NCI-H2081 treated with DMSO at 0.1 percent for 48 hours (cell line): Measurements from ENCODE around the gene PDE4B.

Source experiments
- DNase-seq: peaks from one replicate; lab custom pipeline; 2025; lab: John Stamatoyannopoulos, UW

The PDE4B gene

GRCh38 chr1:66240491-66241484 is 448.1 kb downstream of the PDE4B start:
- no peak for DNase-seq

DNA sequence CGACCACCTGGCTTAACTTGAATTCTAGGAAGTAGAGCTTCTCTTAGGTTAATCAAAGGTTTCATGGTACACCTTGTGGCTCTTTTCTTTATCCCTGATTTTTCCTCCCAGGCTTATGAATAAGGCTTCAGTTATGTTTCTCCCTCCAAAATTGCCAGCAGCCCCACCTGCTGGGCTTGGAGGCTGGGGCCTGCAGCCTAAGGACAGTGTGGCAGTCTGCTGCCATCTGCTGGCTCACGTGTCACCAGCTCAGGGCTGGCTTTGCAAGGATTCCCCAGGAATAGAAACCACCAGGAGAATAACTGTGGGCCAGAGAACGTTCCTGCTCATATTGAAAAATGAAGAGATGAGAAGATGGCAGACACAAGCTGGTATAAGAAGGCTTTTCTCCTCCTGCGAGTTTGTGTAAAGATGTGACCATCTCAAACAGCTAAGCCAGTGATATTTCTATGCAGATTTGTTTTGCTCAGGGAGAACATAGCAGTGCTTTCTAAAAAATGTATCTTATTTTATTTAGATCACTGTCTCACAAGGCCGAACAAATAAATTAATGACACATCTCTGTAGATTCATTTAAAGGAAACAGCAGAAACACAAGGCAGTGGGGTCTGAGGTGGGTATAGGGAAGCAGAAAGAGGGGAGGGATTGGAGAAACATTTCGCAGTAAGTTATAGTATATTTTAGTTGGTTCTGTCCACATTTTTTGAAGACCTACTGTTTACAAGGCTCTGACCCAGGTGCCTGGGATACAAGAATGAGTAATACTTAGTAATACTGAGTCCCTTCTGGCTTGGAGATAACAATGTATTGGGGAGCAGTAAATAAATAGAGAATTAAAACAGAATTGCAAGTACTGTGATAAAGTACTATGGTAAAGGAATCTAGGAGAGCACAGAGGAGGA is 450.2 kb downstream of the PDE4B start:
- peak; percentile 33 for DNase-seq

DNA sequence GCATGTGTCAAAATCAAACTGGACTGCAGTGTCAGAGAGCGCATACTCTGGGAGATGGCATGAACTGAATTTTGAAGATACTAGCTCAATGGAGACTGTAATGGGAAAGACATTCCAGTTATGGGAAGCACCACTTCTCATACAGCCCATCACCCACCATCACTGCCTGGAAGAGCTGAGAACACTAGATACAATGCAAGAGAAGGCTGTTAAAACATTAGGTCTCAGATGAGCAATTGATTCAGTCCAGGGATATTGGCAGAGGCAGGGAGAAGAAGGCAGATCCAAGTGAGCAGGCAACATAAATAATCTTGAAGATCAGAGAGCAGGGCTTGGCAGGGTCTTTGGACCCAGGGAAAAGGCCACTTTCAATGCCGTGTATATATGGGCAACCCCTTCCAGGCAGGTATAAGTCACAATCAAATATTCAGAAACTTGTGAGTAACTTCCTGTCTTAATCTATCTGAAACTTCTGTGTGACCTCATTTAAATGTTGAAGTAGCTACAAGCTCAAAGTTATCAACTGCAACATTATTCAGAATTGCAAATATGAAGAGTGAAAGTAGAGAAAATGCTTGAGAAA is 450.9 kb downstream of the PDE4B start:
- DNase-seq, result no peak

- DNase-seq, result no peak
Observed at GRCh38 chr1:66244429-66244828, 451.7 kb downstream of the PDE4B start.

- DNase-seq, result no peak
Observed at GRCh38 chr1:66245691-66246090, 453.0 kb downstream of the PDE4B start.

GRCh38 chr1:66246351-66247269 is 453.9 kb downstream of the PDE4B start:
- DNase-seq, result no peak

GRCh38 chr1:66247415-66248208 is 454.9 kb downstream of the PDE4B start:
- DNase-seq, result no peak

- no peak for DNase-seq
Observed at GRCh38 chr1:66248257-66248656, 455.6 kb downstream of the PDE4B start.

GRCh38 chr1:66248746-66249145 is 456.1 kb downstream of the PDE4B start:
- no peak for DNase-seq

GRCh38 chr1:66250075-66250474 is 457.4 kb downstream of the PDE4B start:
- no peak for DNase-seq

- no peak for DNase-seq
Observed at GRCh38 chr1:66250478-66250877, 457.8 kb downstream of the PDE4B start.

- DNase-seq, result no peak
Observed at GRCh38 chr1:66251546-66251945, 458.9 kb downstream of the PDE4B start.

DNA sequence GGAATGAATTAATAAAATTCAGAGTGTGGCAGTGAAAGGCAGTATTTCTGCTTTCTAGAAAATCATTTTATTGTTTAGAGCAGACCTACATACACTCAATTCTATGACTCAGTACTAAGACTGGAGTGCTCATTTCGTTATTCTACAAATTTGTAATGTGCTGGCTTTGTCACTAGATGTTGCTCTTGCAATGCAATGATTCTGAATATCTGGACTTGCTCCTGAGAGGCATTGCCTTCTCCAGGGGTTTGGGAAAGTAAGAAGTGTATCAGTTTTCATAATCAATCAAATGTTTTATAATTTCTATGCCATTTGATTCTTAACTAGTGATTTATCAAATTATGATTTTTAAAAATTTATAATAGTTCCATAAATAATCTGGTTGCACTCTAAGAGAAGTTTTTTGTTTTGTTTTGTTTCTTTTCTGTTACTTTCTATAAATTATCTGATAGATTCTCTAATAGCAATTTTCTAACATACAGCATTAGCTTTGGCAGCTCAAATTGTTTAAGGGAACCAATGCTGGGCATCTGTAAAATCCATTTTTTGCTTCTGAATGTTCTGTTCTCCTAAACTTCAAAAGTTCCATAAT is 460.7 kb downstream of the PDE4B start:
- DNase-seq, result peak; percentile 13

- no peak for DNase-seq
Observed at GRCh38 chr1:66254785-66255184, 462.1 kb downstream of the PDE4B start.

DNA sequence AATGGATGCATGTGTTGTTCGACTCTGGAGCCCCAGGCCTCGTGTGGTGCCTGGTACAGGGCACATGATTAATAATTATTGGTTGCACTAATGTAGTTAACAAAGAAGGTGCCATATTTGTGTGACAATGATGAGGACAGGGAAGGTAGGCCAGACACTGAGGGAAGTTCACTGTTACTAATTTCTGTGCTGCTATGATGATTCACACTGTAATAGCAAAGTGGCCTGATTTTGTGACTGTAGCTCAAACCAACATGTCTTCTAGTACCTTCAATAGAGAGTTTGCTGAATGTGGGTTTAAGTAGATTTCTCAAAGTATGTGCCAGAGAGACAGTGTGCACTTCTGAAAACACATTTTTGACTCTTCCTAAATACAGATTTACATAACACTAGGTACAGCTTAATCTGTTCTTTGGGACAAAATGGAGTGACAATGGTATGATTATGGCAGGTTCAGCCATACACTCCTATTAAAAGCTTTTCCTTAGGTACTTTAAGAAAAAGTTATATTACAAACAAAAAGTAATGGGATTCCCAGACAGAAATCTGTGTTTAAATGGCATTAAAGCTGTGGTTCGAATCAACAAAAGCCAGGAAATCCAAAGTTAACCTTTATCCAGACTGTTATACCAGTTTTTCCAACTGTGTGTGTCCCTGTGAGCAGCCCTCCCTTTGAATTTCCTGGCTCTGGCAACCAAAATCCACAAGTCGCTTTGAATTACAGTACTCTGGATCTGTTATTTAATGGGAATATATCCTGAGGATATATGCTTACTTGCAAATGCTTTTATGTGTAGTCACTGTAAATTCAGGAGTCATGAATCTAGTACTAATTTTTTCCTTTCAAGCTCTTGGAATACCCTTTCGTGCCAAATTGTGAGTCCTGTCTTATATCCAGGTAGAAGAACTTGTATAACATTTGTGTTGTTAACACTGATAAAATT is 464.2 kb downstream of the PDE4B start:
- no peak for DNase-seq

GRCh38 chr1:66258404-66259105 is 465.9 kb downstream of the PDE4B start:
- no peak for DNase-seq

GRCh38 chr1:66261364-66261763 is 468.7 kb downstream of the PDE4B start:
- DNase-seq, result no peak
